HG02973 (cell line): ENCODE data around the gene STON2.
"Not testable (repeated sequence)": the region's sequence is repeated elsewhere in the genome, so short reads cannot be mapped to it uniquely, and the experiment has no call there.

Experiments
- ATAC-seq: cut with Tn5 transposase; IDR thresholded peaks from one replicate; pipeline ENCODE4 v1.9.1; 2021; ENCODE audit warnings: moderate library complexity; ENCODE audit not compliant: unreplicated experiment

STON2 gene

DNA sequence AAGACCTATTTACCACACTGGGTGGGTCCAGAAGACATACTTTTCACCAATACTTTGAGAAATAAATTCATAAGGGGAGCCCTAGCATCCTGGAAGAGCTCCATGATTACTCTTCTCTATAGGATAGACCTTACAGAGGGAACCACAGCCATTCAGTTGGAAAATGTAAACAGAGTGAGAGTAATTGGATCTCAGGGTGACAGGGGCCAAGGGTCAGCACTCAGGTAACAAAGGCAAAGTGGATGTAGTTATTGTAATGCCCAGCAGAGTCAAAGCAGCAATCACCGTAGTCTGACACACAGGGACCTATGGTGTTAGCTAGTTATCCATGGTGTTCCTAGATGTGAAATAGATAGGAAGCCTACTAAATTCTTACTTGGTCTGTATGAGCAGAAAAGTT, 168.6 kb downstream of the STON2 start:
- ATAC-seq, result no peak

DNA sequence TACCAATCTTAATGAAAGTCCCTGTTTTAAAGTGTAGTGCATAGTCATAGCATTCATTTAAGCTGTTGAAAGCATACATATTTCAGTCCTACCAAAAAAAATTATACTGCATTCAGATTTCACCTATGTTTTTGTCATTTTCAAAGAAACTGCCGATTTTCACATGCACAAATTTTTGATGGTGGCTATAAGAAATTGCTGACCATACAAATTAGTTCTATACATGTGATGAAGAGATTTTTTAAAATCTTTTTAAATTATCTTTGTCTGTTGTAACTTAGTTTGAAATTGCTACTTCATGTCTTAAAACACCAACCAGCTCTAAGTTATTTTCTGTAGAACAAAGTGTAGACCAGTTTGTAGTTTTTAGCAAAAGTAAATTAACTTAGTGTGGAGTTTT, 175.9 kb downstream of the STON2 start:
- ATAC-seq, result no peak

- not testable (repeated sequence) for ATAC-seq
Measured at GRCh38 chr14:81223788-81224187, 176.3 kb downstream of the STON2 start.

- no peak for ATAC-seq
Measured at GRCh38 chr14:81222691-81223090, 177.4 kb downstream of the STON2 start.

GRCh38 chr14:81222126-81222525, 178.0 kb downstream of the STON2 start:
- ATAC-seq, result no peak

DNA sequence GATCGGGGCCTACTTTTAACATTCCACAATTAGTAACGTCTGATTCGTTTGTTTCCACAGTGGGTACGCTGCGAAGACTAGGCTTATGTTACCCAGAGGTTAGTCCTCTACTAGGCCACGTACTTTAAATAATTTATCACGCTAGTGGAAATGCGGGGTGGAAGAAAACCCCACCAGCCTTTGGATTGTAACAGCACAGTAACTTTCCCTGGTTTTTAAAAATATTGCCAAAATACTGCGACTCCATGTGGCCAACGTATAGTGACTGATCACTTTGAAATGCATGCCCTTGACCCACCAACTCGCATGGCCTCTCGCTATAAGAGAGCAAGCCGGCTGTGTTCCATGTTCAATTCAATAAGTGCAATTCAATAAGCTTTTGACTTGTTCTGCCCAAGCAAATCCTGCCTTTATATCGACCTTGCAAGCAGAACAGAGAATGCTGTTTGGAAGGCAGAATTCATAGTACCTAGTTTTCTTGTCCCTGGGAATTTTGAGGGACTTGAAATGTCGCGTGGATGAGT, 178.5 kb downstream of the STON2 start:
- no peak for ATAC-seq

DNA sequence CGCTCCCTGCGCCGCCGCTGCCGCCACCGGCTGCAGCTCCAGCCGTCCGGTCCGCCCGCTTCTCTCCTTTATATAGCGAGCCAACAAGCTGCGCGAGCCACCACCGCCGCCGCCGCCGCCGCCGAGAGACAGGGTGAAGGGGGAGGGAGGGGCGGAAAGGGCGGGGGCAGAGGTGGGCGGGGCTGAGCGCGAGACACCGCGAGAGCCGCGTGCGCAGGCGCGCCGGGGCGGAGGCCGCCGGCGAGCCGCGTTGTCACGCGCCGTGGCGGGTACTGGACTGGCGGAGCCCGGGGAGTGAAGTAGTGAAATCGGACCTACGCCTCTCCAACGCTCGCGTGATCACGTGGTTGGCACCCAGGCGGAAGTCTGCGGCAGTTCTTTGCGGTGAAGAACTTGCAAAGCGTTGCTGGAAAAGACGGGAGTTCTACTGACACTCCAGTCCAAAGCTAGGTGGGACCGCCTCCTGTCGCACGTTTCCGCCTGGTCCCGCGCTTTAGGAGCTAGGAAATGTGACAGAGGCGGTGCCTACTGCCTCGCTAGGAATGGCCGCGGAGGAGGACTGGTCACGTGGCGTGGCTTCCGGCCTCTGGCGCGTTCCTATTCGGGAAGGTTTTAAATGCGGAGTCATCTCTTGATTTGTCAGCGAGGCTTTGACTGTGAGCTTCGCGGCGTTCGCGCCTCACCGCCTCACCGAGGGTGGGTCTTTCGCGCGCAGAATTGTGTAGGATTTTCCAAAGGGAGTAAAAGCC, 179.1 kb downstream of the STON2 start, which contains the start of gene GTF2A1:
TSS of gene GTF2A1 (minus strand) at position 130 of the 749 bp plus-strand sequence. CDS start 441 bp downstream, outside the sequence.
- ATAC-seq, result peak; percentile 71

- ATAC-seq, result no peak
Measured at GRCh38 chr14:81220580-81220829, 179.6 kb downstream of the STON2 start.

- no peak for ATAC-seq
Measured at GRCh38 chr14:81219759-81220579, 180.2 kb downstream of the STON2 start.

- peak; percentile 53 for ATAC-seq
Measured at GRCh38 chr14:81219210-81219758, 180.8 kb downstream of the STON2 start.

DNA sequence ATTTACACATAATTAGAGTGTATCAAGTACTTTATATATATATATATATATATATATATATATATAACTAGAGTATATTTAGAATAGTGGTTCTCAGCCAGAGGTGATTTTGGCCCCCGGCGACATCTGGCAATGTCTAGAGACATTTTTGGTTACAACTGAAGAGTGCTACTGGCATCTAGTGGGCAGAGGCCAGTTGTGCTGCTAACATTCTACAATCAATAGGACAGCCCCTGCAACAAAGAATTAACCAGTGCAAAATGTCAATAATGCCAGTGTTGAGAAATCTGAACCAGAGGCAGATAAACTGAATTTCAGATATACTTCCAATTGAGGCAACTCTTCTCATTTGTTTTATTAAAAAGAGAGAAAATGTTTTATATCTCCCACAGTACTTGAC, 188.3 kb downstream of the STON2 start:
- ATAC-seq, result peak; percentile 67
